ENCODE results near the gene RGS7. TPM values are rescaled to one million over a fixed set of nuclear protein-coding genes. Genes with fewer than 3 reads are reported as not detected.

RGS7 gene
- total RNA-seq, 4 donors from 2014 or later, result 0.39 TPM; not detected in 3

- Histone ChIP-seq H3K9me3 (no peaks in the 10 kb centered on the region), H3K4me3 (replicated peaks in 1 of 3) (no peak overlapping the region), H3K36me3 (no peaks in the 10 kb centered on the region), H3K27me3 (no peaks in the 10 kb centered on the region), H3K27ac (no peak overlapping the region), H3K4me1 (peaks cover 0 to 4% of the 10 kb centered on the region in 2 donors)
- intact Hi-C loops (cut with DNase I), result no loop called here
- DNase-seq, result no peak
- no peak for TF ChIP-seq POLR2A (IDR thresholded peaks at IDR 0.05)
- no peak for TF ChIP-seq CTCF (IDR thresholded peaks at IDR 0.05)
- WGBS, 2 donors, result 79 to 87% methylated on average over 11 of the region's 11 CpGs
These were observed 1.5 kb downstream of the RGS7 start for GRCh38 chr1:241355311-241356010.

GRCh38 chr1:241352401-241352800, 4.6 kb downstream of the RGS7 start:
- intact Hi-C loops (cut with DNase I), result no loop called here

GRCh38 chr1:241351841-241352240, 5.2 kb downstream of the RGS7 start:
- intact Hi-C loops (cut with DNase I), result no loop called here
- no peak for DNase-seq
- Histone ChIP-seq H3K4me1 (peaks cover 0 to under 1% of the 10 kb centered on the region in 2 donors), H3K4me3 (replicated peaks in 1 of 3) (no peak overlapping the region), H3K27ac (no peak overlapping the region), H3K27me3 (no peaks in the 10 kb centered on the region), H3K36me3 (no peaks in the 10 kb centered on the region), H3K9me3 (no peaks in the 10 kb centered on the region)
- WGBS, 2 donors, result 44 to 63% methylated on average over 3 of the region's 3 CpGs
- TF ChIP-seq CTCF (IDR thresholded peaks at IDR 0.05) (no peak), POLR2A (IDR thresholded peaks at IDR 0.05) (no peak)

More at GRCh38 chr1:241352401-241352800, 4.6 kb downstream of the RGS7 start:
- peaks cover 0 to 4% of the 10 kb centered on the region in 2 donors for H3K4me1 ChIP-seq
- TF ChIP-seq POLR2A (IDR thresholded peaks at IDR 0.05) (no peak), CTCF (IDR thresholded peaks at IDR 0.05) (no peak)
- WGBS, 2 donors, result 92 to 94% methylated on average over 2 of the region's 2 CpGs
- H3K27ac ChIP-seq, result no peak overlapping the region
- no peaks in the 10 kb centered on the region for H3K9me3 ChIP-seq
- no peak overlapping the region for H3K4me3 ChIP-seq (replicated peaks in 1 of 3)
- H3K27me3 ChIP-seq, result no peaks in the 10 kb centered on the region
- DNase-seq, result no peak
- H3K36me3 ChIP-seq, result no peaks in the 10 kb centered on the region

- intact Hi-C loops (cut with DNase I), result no loop called here
- Histone ChIP-seq H3K4me1 (no peaks in the 10 kb centered on the region), H3K9me3 (no peaks in the 10 kb centered on the region), H3K4me3 (replicated peaks in 1 of 3) (no peak overlapping the region), H3K27ac (no peak overlapping the region), H3K36me3 (no peaks in the 10 kb centered on the region), H3K27me3 (no peaks in the 10 kb centered on the region)
- no peak for DNase-seq
- TF ChIP-seq CTCF (IDR thresholded peaks at IDR 0.05), result no peak
- no peak for TF ChIP-seq POLR2A (IDR thresholded peaks at IDR 0.05)
- WGBS, 2 donors, result 57 to 67% methylated on average over 2 of the region's 2 CpGs
These were observed 13.0 kb downstream of the RGS7 start for GRCh38 chr1:241343956-241344355.

- WGBS, 2 donors, result 78 to 91% methylated on average over 1 of the region's 1 CpG
- H3K4me1 ChIP-seq, result no peaks in the 10 kb centered on the region
- intact Hi-C loops (cut with DNase I), result no loop called here
- no peak for DNase-seq
- no peaks in the 10 kb centered on the region for H3K27me3 ChIP-seq
- H3K9me3 ChIP-seq, result no peaks in the 10 kb centered on the region
- no peaks in the 10 kb centered on the region for H3K36me3 ChIP-seq
- no peak for TF ChIP-seq POLR2A (IDR thresholded peaks at IDR 0.05)
- no peak for TF ChIP-seq CTCF (IDR thresholded peaks at IDR 0.05)
- no peak overlapping the region for H3K4me3 ChIP-seq (replicated peaks in 1 of 3)
- H3K27ac ChIP-seq, result no peak overlapping the region
These were observed 20.7 kb downstream of the RGS7 start for GRCh38 chr1:241336335-241336734.

Data from thyroid gland (tissue), 4 donors.